ENCODE data around the gene KHDC1L.

KHDC1L gene

DNA sequence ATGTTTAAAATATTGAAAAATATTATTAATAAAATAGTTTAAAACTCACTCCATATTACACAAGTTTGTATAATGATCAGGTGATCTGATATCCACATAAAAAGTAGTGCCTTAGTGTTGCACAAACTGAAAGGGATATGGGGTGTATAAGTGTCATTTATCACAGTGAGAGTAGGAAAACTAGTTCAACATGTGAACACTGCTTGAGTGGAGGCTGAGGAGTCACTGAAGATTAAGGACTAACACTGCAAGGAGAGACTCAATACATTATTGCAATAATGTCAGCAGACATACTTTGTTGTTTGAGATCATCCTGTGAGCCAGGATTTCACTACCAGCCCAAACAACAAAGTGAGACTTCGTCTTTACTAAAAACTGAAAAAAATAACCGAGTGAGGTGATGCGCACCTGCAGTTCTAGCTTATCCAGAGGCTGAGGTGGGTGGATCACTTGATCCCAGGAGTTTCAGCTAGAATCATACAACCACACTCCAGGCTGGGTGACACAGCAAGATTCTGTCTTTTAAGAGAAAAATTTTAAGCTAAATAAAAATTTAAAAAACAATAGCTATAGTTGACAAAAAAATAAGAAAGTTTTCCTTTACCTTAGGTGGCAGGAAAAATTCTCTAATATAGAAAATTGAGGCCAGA lies 2.4 kb upstream of the KHDC1L start:
- Histone ChIP-seq H3F3A (ENCODE audit: control insufficient read depth, insufficient read depth) (no peaks in the 10 kb centered on the region), H3K79me2 (ENCODE audit: control insufficient read depth, low read length) (no peaks in the 10 kb centered on the region), H4K20me1 (ENCODE audit: control insufficient read depth, insufficient read depth, low read depth, low read length) (no peaks in the 10 kb centered on the region), H3K4me3 (ENCODE audit: low read length) (no peak overlapping the region), H3K4me2 (ENCODE audit: low read length) (no peak overlapping the region), H3K9me3 (ENCODE audit: control insufficient read depth, insufficient read depth, low read length) (no peaks in the 10 kb centered on the region), H3K4me1 (ENCODE audit: control insufficient read depth, low read length) (peaks cover 3% of the 10 kb centered on the region), H3K27ac (ENCODE audit: low read depth, low read length) (no peak overlapping the region), H3K27me3 (ENCODE audit: control insufficient read depth, low read length) (no peaks in the 10 kb centered on the region), H3K36me3 (ENCODE audit: control insufficient read depth, low read length) (no peaks in the 10 kb centered on the region), H3K9me2 (replicated peaks; ENCODE audit: control insufficient read depth, low read length) (no peaks in the 10 kb centered on the region)
- TF ChIP-seq, protein P1, sequence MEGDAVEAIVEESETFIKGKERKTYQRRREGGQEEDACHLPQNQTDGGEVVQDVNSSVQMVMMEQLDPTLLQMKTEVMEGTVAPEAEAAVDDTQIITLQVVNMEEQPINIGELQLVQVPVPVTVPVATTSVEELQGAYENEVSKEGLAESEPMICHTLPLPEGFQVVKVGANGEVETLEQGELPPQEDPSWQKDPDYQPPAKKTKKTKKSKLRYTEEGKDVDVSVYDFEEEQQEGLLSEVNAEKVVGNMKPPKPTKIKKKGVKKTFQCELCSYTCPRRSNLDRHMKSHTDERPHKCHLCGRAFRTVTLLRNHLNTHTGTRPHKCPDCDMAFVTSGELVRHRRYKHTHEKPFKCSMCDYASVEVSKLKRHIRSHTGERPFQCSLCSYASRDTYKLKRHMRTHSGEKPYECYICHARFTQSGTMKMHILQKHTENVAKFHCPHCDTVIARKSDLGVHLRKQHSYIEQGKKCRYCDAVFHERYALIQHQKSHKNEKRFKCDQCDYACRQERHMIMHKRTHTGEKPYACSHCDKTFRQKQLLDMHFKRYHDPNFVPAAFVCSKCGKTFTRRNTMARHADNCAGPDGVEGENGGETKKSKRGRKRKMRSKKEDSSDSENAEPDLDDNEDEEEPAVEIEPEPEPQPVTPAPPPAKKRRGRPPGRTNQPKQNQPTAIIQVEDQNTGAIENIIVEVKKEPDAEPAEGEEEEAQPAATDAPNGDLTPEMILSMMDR (IDR thresholded peaks at IDR 0.05; ENCODE audit: low read depth, low read length, poor library complexity, severe bottlenecking), result no peak
- TF ChIP-seq EZH2phosphoT487 (IDR thresholded peaks at IDR 0.05; ENCODE audit: borderline replicate concordance, low read length), result no peak

GRCh38 chr6:73216859-73217258 lies 8.4 kb downstream of the KHDC1L start:
- no peaks in the 10 kb centered on the region for H3K36me3 ChIP-seq (ENCODE audit: control insufficient read depth, low read length)
- H3K4me2 ChIP-seq (ENCODE audit: low read length), result no peak overlapping the region
- no peaks in the 10 kb centered on the region for H3F3A ChIP-seq (ENCODE audit: control insufficient read depth, insufficient read depth)
- no peak for TF ChIP-seq EZH2phosphoT487 (IDR thresholded peaks at IDR 0.05; ENCODE audit: borderline replicate concordance, low read length)
- no peaks in the 10 kb centered on the region for H3K9me2 ChIP-seq (replicated peaks; ENCODE audit: control insufficient read depth, low read length)
- H3K4me1 ChIP-seq (ENCODE audit: control insufficient read depth, low read length), result no peaks in the 10 kb centered on the region
- no peak overlapping the region for H3K27ac ChIP-seq (ENCODE audit: low read depth, low read length)
- no peaks in the 10 kb centered on the region for H3K79me2 ChIP-seq (ENCODE audit: control insufficient read depth, low read length)
- no peaks in the 10 kb centered on the region for H3K9me3 ChIP-seq (ENCODE audit: control insufficient read depth, insufficient read depth, low read length)
- no peaks in the 10 kb centered on the region for H3K27me3 ChIP-seq (ENCODE audit: control insufficient read depth, low read length)
- H3K4me3 ChIP-seq (ENCODE audit: low read length), result no peak overlapping the region
- H4K20me1 ChIP-seq (ENCODE audit: control insufficient read depth, insufficient read depth, low read depth, low read length), result no peaks in the 10 kb centered on the region

DNA sequence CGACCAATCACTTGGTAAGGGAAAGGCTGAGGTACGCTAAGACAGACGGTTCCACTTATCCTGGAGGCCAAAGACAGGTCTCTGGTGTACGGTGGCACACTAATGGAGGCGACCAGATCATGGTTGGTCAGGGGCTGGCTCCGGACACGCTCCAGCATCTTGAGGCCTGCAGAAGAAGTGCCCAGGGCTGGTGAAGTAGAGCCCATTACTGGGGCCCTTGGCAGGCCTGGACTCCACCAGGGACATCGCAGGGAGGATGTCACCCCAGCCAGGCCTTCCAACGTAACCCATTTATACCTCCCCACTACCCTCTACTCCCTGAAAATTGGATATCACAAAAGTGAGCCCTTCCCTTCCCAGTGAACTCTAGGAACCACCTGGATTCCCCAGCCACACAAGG lies 16.2 kb downstream of the KHDC1L start:
- Histone ChIP-seq H3K79me2 (ENCODE audit: control insufficient read depth, low read length) (no peaks in the 10 kb centered on the region), H3K9me3 (ENCODE audit: control insufficient read depth, insufficient read depth, low read length) (no peaks in the 10 kb centered on the region), H3K27ac (ENCODE audit: low read depth, low read length) (no peak overlapping the region), H3K36me3 (ENCODE audit: control insufficient read depth, low read length) (no peaks in the 10 kb centered on the region), H4K20me1 (ENCODE audit: control insufficient read depth, insufficient read depth, low read depth, low read length) (no peaks in the 10 kb centered on the region), H3K4me3 (ENCODE audit: low read length) (no peak overlapping the region), H3K4me1 (ENCODE audit: control insufficient read depth, low read length) (no peaks in the 10 kb centered on the region), H3K9me2 (replicated peaks; ENCODE audit: control insufficient read depth, low read length) (no peaks in the 10 kb centered on the region), H3F3A (ENCODE audit: control insufficient read depth, insufficient read depth) (no peaks in the 10 kb centered on the region), H3K4me2 (ENCODE audit: low read length) (no peak overlapping the region), H3K27me3 (ENCODE audit: control insufficient read depth, low read length) (peaks cover 2% of the 10 kb centered on the region; the same call in 1 of the 2 replicates)
- no peak for TF ChIP-seq EZH2phosphoT487 (IDR thresholded peaks at IDR 0.05; ENCODE audit: borderline replicate concordance, low read length)
- TF ChIP-seq, protein P1 (IDR thresholded peaks at IDR 0.05; ENCODE audit: low read depth, low read length, poor library complexity, severe bottlenecking), result no peak

- Histone ChIP-seq H3K27ac (ENCODE audit: low read depth, low read length) (no peak overlapping the region), H3K36me3 (ENCODE audit: control insufficient read depth, low read length) (no peaks in the 10 kb centered on the region), H3F3A (ENCODE audit: control insufficient read depth, insufficient read depth) (no peaks in the 10 kb centered on the region), H3K4me1 (ENCODE audit: control insufficient read depth, low read length) (no peaks in the 10 kb centered on the region), H3K79me2 (ENCODE audit: control insufficient read depth, low read length) (no peaks in the 10 kb centered on the region), H3K9me2 (replicated peaks; ENCODE audit: control insufficient read depth, low read length) (no peaks in the 10 kb centered on the region), H3K4me3 (ENCODE audit: low read length) (no peak overlapping the region), H3K27me3 (ENCODE audit: control insufficient read depth, low read length) (peaks cover 2% of the 10 kb centered on the region; the same call in 1 of the 2 replicates), H3K9me3 (ENCODE audit: control insufficient read depth, insufficient read depth, low read length) (no peaks in the 10 kb centered on the region), H3K4me2 (ENCODE audit: low read length) (no peak overlapping the region), H4K20me1 (ENCODE audit: control insufficient read depth, insufficient read depth, low read depth, low read length) (no peaks in the 10 kb centered on the region)
- TF ChIP-seq EZH2phosphoT487 (IDR thresholded peaks at IDR 0.05; ENCODE audit: borderline replicate concordance, low read length), result no peak
- TF ChIP-seq, protein P1 (IDR thresholded peaks at IDR 0.05; ENCODE audit: low read depth, low read length, poor library complexity, severe bottlenecking), result no peak
Measured at GRCh38 chr6:73207221-73207837, 18.0 kb downstream of the KHDC1L start.

All from DOHH2 (cell line).